H1 (cell line): ENCODE data around the gene C19orf25. TPM values are rescaled to one million over a fixed set of nuclear protein-coding genes. Genes with fewer than 3 reads are reported as not detected.

Source experiments
- ASH2L ChIP-seq: fragments of 200-600, 300-600 bp; sonication (generic); IDR thresholded peaks from one replicate; pipeline ENCODE4 v1.7.1; 2017; ENCODE audit warnings: low read length
- BACH1 ChIP-seq: IDR thresholded peaks from 2 replicates; pipeline ENCODE4 v1.6.1; 2012; ENCODE audit warnings: low read length, improper control_type of control experiment
- CHD7 ChIP-seq: fragments of 300-600 bp; sonication (generic); IDR thresholded peaks from 2 replicates; pipeline ENCODE4 v1.7.1; 2012; ENCODE audit warnings: low read length, moderate library complexity, mild to moderate bottlenecking, inconsistent platforms; ENCODE audit not compliant: insufficient replicate concordance
- E2F6 ChIP-seq: IDR thresholded peaks from 2 replicates; pipeline ENCODE4 v1.6.1; 2012; ENCODE audit warnings: inconsistent platforms
- KDM1A ChIP-seq: fragments of 200-600, 300-600 bp; sonication (generic); IDR thresholded peaks from 2 replicates; pipeline ENCODE4 v1.7.1; 2016; ENCODE audit warnings: mild to moderate bottlenecking, low read length, borderline replicate concordance
- KDM4A ChIP-seq: IDR thresholded peaks from one replicate; pipeline ENCODE4 v1.7.1; 2012; ENCODE audit warnings: low read depth, mild to moderate bottlenecking, moderate library complexity, low read length, inconsistent platforms; ENCODE audit not compliant: severe bottlenecking
- NANOG ChIP-seq: IDR thresholded peaks from 2 replicates; pipeline ENCODE4 v1.6.1; 2011; ENCODE audit warnings: low read length, low read depth, mild to moderate bottlenecking, inconsistent platforms; ENCODE audit not compliant: insufficient read depth, poor library complexity, severe bottlenecking
- TAF1 ChIP-seq: IDR thresholded peaks from 2 replicates; pipeline ENCODE4 v1.6.1; 2011; ENCODE audit warnings: mild to moderate bottlenecking, low read depth, low read length
- polyA plus RNA-seq, 7 experiments: library from polyadenylated mRNA; depleted of rRNA in 3 of 7; stranded (reverse) in 5 of 7; unstranded in 2 of 7; fragments of >200 nt in 5 of 7; fragments of 200-250 nt in 2 of 7; gene quantifications; 1 replicate in 5 of 7; 2 replicates in 1 of 7; 4 replicates in 1 of 7; pipeline versions ENCODE4 v1.2.1 to v1.2.3, GENCODE V29; 2011 to 2013; ENCODE audit warnings: missing spikeins in 2 of 7, mixed read lengths in 2 of 7
- total RNA-seq: library from RNA; stranded (reverse); fragmentation: NEBNext Ultra II Directional; extraction: Animal tissue kit (Norgen Biotek cat#: 25700); gene quantifications from 2 replicates; pipeline ENCODE4 v1.2.1, GENCODE V29; 2021

Gene C19orf25
- total and polyA plus RNA-seq, 2 of the 8 experiments (the other 6 are each of a cell fraction or from before 2014, with no cell fraction given) = 41.3 to 67.4 TPM

GRCh38 chr19:1455336-1456120 is 23.5 kb downstream of the C19orf25 start (continued):
- TF ChIP-seq KDM4A (peak; percentile 29), CHD7 (no peak), KDM1A (peak; percentile 11; the same call in 1 of the 2 replicates), NANOG (no peak), TAF1 (peak; percentile 39; the same call in 1 of the 2 replicates), BACH1 (no peak), E2F6 (peak; percentile 71), ASH2L (no peak)
